GM18873 (cell line): ENCODE results near the gene RFTN2.
A peak's percentile ranks its signal among the peaks of the same experiment; 100 is the strongest.
"Not testable (repeated sequence)": the region's sequence is repeated elsewhere in the genome, so short reads cannot be mapped to it uniquely, and the experiment has no call there.

Experiments
- ATAC-seq: cut with Tn5 transposase; IDR thresholded peaks from one replicate; pipeline ENCODE4 v1.9.1; 2021; ENCODE audit warnings: mild to moderate bottlenecking, moderate library complexity, moderate number of reproducible peaks; ENCODE audit not compliant: unreplicated experiment, low FRiP score

The RFTN2 gene

DNA sequence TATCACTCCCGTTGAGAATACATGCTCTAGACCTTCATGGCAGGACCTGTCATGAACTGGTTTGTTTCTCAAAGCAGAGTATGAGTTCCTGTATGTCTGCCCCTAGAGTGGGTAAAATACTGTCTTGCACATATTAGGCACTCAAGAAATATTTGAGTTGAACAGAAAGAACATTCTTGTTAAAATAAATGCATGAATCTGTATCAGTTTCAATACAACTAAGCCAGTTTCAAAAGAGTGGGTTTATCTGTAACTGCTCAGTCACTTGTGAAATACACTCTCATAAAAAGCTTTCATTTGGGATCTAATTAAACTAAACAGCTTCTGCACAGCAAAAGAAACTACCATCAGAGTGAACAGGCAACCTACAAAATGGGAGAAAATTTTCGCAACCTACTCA lies 69.2 kb downstream of the RFTN2 start:
- peak; percentile 81 for ATAC-seq

DNA sequence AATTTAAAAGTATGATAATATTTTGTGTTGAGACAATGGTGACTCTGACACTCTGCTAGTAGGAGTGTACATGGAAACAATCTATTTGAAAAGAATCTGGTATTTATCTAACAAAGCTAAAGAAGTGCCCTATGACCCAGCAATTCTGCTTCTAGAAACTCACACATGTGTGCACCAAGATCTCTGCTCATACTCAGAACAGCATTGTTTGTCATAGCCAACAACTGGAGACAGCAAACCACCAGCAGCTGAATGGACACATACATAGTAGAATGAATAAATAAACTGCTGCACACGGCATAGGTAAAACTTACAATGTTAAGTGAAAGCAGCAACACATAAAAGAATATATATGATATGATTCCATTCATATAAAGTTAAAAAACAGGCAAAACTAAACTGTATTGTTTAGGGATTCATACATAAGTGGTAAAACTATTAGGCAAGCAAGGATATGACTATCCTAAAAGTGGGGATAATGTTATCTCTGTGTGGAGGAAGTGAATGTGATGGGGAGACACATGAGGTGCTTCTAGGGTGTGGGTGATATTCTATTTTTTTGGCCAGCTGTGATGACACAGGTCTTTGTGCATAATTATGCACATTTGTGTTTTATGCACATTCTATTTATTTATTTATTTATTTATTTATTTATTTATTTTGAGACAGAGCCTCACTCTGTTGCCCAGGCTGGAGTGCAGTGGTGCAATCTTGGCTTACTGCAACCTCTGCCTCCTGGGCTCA lies 71.1 kb downstream of the RFTN2 start:
- no peak for ATAC-seq

DNA sequence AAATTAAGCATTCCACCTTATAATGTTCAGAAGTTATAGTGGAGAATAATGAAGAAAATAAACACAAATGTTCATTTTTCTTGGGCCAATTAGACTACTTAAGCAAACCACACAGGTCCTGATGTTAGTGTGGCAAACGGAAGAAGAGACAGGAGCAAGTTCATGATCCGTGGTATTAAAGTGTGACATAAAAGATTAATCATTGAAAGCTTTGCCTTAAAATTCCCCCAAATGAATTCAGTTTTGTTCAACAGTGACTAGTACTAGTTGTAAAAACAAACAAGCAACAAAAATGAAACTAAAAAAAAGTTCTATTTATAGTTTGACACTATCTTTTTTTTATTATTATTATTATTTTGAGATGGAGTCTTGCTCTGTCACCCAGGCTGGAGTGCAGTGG lies 73.7 kb downstream of the RFTN2 start:
- no peak for ATAC-seq

DNA sequence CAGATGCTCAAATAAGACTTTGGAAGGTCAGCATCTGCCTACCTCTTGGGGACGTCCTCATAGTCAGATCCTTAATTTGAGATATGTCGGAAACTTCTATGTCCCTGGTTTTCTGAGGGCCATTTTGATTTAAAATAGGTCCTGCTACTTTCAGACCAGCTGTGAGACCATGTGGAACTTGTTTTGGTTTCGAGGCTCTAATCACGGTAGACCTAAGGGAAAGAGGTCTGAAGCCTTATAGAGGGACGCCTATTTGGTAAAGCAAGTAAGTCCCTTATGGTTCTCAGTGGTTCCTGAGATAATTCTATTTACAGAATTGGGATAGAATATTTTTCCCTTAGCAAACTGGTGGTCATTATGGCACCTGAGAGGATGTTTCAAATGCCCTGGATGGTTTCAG lies 75.1 kb downstream of the RFTN2 start:
- ATAC-seq = no peak

DNA sequence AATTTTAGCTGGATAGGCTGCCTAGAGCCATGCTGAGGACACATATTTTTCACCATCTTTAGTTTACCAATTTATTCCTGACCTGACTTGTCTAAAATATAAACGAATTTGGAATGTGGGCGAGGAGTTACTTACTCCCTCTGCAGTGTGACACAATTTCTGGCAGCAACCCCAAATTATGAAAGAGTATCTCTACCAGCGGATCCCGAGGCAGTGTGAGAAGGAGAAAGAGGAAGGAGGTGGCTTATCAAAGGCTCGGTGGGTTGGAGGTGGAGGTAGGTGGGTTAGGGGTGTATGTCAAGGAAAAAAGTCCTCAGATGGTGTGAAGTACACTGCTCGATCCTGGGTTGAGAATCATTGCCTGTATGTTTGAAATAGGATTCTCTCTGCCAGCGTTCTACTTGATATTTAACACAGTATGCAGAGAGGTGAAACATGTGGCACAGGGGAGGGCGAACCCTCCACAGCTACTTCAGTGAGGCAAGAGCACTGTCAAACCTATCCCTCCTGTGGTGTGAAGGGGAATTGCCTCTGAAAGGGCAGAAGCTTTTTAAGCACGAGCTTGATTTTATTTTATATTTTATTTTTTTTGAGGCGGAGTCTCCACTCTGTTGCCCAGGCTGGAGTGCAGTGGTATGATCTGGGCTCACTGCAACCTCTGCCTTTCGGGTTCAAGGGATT lies 76.0 kb downstream of the RFTN2 start:
- ATAC-seq = no peak

DNA sequence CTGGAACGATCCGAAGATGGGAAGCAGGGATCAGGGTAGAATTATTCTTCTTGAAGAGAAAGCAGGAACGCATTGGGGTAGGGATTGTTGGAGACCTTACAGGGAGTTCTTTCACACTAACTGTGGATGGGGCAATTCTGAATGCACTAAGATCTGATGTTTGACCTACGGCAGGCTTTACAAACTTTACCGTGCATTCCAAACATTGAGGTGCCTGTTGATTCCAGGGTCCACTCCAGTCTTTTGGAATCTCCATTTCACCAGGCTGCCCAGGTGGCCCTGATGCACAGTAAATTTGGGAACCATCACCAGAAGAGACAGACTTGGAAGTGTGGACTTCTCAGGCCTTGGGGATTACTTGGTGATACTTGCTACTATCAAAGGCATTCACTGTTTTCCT lies 76.9 kb downstream of the RFTN2 start:
- no peak for ATAC-seq

DNA sequence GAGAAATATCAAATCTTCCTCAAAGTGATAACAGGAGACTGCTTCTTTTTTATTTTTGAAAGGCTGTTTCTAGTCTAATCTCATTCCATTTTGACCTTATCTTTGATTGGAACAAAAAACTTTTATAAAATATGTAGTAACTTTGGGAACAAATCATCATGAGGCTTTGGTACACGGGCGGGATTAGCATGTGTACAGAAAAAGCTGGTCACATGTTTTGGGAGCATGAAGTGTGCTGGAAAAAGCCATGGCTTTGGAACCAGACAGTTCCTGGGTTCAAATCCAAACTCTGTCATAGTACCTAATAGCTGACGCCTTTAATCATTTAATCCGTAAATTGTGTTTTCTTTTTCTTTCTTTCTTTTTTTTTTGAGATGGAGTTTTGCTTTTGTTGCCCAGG lies 78.2 kb downstream of the RFTN2 start:
- ATAC-seq = no peak

DNA sequence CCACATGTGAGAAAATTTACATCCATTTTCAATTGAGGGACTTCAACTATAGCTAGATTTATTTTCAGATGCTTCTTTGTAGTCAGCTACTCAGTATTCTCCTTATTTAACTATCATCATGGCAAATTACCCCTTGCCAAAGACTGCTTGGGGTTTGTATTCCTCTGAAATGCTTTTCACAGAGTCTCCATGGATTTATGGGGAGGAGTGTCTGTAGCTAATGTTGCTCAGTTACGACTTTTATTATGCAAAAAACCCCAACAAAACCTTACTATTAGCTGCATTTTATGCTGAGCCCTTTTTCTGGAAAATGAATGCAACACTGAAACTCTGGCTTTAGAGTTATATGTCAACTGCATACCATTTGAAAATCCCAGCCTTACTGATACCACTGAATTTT lies 78.6 kb downstream of the RFTN2 start:
- ATAC-seq = no peak

DNA sequence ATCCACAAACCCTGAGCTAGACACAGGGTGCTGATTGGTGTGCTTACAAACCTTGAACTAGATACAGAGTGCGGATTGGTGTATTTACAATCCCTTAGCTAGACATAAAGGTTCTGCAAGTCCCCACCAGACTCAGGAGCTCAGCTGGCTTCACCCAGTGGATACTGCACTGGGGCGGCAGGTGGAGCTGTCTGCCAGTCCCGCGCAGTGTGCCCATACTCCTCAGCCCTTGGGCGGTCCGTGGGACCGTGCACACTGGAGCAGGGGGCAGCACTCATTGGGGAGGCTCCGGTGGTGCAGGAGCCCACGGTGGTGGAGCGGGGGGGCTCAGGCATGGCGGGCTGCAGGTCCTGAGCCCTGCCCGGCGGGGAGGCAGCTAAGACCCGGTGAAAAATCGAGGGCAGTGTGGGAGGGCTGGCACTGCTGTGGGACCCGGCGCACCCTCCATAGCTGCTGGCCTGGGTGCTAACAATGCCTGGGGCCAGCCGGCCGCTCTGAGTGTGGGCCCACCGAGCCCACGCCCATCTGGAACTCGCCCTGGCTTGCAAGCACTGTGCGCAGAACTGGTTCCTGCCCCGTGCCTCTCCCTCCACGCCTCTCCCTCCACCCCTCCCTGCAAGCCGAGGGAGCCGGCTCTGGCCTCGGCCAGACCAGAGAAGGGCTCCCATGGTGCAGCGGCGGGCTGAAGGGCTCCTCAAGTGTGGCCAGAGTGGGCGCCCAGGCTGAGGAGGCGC lies 83.9 kb downstream of the RFTN2 start:
- no peak for ATAC-seq

DNA sequence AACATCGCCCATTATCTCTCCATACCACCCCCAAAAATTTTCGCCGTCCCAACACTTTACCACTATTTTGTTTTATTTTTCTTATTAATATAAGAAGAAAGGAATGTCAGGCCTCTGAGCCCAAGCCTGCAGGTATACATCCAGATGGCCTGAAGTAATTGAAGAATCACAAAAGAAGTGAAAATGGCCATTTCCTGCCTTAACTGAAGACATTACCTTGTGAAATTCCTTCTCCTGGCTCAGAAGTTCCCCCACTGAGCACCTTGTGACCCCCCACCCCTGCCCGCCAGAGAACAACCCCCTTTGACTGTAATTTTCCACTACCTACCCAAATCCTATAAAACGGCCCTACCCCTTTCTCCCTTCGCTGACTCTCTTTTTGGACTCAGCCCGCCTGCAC lies 88.1 kb downstream of the RFTN2 start:
- not testable (repeated sequence) for ATAC-seq

DNA sequence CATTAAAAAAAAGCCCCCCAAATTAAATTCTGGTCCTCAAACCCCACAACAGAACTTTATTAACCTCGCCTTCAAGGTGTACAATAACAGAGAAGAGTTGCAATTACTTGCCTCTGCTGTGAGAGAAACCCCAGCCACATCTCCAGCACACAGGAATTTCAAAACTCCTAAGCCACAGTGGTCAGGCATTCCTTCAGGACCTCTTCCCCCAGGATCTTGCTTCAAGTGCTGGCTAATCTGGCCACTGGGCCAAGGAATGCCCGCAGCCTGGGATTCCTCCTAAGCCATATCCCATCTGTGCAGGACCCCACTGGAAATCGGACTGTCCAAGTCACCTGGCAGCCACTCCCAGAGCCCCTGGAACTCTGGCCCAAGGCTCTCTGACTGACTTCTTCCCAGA lies 95.2 kb downstream of the RFTN2 start:
- ATAC-seq = not testable (repeated sequence)

DNA sequence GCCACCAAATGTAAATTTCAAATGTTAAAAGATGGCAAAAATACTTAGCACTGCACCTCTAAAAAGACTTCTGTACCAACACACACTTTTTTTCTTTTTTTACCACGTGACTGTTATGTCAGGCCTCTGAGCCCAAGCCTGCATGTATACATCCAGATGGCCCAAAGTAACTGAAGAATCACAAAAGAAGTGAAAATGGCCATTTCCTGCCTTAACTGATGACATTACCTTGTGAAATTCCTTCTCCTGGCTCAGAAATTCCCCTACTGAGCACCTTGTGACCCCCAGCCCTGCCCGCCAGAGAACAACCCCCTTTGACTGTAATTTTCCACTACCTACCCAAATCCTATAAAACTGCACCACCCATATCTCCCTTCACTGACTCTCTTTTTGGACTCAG lies 97.1 kb downstream of the RFTN2 start:
- ATAC-seq = not testable (repeated sequence)

DNA sequence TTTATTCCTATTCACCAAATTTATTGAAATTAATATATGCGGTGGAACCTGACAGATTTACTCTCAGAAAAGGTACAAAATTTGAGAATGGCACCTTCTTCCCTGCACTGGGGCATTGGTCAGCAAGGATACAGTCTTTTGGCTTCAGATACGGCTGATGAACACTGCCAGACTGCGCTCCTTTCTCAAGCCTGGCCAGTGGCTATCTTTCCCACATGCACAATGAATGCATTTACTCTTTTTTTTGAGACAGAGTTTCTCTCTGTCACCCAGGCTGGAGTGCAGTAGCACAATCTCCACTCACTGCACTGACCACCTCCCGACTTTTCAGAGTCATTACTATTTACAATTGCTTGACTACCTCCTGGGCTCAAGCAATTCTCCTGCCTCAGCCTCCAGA lies 97.9 kb downstream of the RFTN2 start:
- no peak for ATAC-seq

DNA sequence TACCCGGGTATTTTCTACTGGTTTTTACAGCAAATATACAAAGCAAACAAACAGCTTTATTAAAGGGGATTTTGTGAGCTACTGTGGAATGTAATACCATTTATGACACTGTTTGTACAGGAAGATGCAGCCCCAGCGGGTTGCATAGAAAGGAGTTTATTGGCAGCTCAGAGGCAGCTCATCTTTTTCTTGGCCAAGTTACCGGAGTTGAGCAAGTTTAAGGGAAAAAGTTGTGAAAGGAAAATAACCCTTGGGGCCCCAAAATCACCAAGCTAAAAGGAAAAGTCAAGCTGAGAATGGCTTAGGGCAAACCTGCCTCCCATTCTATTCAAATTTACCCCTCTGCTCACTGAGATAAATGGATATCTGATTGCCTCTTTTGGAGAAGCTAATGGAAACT lies 98.8 kb downstream of the RFTN2 start:
- no peak for ATAC-seq

DNA sequence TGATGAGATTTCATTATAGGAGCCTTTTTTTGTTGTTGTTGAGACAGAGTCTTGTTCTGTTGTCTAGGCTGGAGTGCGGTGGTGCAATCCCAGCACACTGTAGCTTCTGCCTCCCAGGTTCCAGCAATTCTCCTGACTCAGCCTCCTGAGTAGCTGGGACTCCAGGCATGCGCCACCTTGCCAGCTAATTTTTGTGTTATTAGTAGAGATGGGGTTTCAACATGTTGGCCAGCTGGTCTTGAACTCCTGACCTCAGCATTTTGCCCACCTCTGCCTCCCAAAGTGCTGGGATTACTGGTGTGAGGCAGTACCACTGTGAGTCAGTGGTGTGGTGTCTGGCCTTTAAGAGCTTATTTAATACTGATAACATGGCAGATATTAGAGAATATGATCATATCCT lies 99.4 kb downstream of the RFTN2 start:
- no peak for ATAC-seq

DNA sequence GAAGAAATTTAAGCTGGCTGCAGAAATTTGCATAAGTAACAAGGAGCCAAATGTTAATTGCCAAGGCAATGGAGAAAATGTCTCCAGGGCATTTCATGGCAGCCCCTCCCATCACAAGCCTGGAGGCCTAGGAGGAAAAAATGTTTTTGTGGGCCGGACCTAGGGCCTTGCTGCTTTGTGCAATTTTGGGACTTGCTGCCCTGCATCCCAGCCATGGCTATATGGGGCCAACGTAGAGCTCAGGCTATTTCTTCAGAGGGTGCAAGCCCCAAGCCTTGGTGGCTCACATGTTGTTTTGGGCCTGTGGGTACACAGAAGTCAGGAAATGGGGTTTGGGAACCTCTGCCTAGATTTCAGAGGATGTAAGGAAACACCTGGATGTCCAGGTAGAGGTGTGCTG lies 101.8 kb downstream of the RFTN2 start:
- no peak for ATAC-seq

DNA sequence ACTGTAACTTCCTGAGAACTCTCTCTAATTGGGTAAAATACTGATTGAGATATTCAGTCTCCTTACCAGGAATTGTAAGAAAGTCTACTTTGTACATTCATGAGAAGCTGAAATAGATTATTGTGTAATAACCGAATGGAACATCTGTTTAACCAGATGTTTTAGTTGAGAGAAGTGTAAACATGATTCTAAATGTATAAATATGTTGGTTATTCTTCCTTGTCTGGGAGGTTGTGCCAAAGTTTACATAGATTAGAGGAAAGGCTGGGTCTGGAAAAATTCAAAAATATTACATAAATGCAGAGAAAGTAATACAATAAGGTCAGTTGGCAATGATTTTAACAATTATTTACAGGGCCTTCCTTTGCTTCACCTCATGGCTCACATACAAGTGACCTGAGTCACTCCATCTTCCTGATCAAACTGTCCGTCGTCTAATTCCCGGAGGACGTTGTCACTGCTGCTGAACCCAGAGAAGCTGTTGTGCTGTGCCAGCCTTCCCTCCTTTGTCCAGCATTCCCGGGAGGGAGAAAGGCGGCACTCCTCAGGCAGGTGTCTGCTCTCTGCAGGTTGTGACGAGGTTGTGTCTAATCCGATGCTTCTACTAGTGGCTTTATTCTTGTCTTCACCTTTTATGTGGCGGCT lies 103.6 kb downstream of the RFTN2 start:
- ATAC-seq = no peak

DNA sequence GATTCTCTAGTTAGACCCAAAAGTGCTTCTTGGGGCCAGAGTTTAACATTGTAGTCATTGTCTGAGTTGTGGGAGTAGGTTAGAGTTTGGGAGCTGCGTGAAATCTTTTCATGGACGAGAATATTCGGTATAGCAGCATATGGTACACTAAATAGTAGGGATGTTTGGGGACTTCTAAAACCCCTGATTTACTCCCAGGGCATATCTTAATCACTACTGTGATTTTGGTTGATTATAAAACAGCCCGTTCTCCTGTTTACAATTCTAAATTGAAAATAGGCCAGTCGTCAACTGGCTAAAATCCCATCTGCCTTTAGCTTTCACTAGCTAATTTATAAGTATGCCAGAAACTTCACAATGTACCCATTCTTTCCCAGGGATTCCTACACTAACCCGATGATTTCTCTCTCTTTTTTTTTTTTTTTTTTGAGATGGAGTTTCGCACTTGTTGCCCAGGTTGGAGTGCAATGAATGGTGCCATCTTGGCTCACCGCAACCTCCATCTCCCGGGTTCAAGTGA lies 115.2 kb downstream of the RFTN2 start:
- ATAC-seq = no peak

DNA sequence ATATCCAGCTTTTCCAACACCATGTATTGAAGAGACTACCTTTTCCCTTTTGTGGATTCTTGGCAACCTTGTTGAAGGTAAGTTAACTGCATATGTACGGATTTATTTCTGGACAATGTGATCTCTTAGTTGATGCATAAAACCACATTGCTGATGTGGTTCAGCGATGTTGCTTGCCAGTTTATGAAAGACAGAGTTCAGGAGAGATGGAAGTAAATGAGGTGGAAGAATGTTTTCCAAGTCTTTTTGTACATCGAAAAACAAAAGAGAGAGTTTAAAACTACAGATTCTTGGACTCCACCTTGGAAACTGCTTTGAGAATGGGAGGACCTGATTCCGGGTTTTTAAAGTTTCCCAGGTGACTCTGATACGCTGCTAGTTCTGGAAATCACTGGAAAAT lies 115.7 kb downstream of the RFTN2 start:
- no peak for ATAC-seq

DNA sequence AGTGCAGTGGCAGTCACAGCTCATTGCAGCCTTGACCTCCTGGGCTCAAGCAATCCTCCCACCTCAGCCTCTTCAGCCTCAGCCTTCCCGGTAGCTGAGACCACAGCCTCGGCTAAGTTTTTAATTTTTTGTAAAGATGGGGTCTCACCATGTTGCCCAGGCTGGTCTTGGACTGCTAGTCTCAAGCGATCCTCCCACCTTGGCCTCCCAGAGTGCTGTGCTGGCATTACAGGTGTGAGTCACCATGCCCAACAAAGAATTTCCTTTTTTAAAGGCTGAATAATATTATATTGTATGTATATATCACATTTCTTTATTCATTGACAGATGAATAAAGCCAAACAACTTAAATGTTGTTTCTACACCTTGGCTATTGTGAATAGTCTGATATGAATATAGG lies 117.0 kb downstream of the RFTN2 start:
- no peak for ATAC-seq

DNA sequence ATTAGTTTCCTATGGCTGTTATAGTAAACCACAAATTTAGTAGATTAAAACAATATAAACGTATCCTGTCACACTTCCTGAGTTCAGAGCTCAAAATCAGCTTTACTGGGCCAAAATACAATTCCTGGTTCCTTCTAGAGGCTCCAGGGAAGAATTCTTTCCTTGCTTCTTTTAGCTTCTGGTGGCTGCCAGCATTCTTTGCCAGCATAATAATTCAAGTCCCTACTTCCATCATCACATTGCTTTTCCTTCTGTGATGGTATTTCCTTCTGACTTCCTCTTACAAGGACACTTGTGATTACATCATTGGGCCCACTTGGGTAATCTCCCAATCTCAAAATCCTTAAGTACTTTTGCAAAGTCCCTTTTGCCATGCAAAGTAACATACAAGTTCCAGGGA lies 118.9 kb downstream of the RFTN2 start:
- ATAC-seq = no peak
